DMS 273 (cell line): ENCODE data around the gene PIGV.
A peak's percentile ranks its signal among the peaks of the same experiment; 100 is the strongest.

ENCODE experiments used
- DNase-seq: peaks from one replicate; lab custom pipeline; 2025; ENCODE audit not compliant: unreplicated experiment; lab: John Stamatoyannopoulos, UW

Gene PIGV

DNA sequence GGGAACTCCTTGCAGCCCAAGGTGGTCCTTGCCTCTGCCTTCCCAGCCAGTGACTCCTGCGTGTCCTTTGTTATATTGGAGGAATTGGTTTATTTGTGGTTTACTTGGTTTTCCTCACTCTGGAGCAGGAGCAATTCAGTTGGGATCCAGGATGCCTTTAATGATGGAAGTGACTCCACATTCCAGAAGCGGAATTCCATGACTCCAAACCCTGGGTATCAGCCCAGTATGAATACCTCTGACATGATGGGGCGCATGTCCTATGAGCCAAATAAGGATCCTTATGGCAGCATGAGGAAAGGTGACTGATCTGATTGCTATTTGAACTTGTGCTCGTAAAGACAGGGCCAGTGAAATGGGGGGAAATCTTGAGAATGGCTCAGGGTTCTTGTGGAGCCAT lies 15.1 kb upstream of the PIGV start:
- DNase-seq: no peak

DNA sequence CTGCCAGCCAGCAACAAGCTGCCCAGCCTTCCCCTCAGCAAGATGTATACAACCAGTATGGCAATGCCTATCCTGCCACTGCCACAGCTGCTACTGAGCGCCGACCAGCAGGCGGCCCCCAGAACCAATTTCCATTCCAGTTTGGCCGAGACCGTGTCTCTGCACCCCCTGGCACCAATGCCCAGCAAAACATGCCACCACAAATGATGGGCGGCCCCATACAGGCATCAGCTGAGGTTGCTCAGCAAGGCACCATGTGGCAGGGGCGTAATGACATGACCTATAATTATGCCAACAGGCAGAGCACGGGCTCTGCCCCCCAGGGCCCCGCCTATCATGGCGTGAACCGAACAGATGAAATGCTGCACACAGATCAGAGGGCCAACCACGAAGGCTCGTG lies 13.3 kb upstream of the PIGV start:
- no peak for DNase-seq

DNA sequence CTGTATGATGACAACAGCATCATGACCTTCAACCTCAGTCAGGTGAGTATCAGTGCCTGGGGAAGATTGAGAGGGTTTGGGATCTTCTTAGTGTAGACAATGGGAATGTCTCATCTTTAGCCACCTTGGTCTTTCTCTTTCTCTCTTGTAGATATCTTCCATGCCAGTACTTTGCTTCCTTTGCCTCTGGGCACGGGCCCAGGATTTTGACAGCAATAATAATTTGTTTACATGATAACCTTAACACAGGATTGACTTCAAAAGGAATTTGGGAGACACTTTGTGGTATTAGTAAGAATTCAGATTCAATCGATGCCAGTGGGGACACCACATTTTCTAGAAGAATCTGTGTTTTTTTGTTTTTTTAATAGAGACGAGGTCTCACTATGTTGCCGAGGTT lies 12.1 kb upstream of the PIGV start:
- no peak for DNase-seq

DNA sequence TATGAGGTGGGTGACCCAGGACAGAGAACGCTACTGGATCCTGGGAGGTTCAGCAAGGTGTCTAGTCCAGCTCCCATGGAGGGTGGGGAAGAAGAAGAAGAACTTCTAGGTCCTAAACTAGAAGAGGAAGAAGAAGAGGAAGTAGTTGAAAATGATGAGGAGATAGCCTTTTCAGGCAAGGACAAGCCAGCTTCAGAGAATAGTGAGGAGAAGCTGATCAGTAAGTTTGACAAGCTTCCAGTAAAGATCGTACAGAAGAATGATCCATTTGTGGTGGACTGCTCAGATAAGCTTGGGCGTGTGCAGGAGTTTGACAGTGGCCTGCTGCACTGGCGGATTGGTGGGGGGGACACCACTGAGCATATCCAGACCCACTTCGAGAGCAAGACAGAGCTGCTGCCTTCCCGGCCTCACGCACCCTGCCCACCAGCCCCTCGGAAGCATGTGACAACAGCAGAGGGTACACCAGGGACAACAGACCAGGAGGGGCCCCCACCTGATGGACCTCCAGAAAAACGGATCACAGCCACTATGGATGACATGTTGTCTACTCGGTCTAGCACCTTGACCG lies 8.6 kb upstream of the PIGV start:
- no peak for DNase-seq

DNA sequence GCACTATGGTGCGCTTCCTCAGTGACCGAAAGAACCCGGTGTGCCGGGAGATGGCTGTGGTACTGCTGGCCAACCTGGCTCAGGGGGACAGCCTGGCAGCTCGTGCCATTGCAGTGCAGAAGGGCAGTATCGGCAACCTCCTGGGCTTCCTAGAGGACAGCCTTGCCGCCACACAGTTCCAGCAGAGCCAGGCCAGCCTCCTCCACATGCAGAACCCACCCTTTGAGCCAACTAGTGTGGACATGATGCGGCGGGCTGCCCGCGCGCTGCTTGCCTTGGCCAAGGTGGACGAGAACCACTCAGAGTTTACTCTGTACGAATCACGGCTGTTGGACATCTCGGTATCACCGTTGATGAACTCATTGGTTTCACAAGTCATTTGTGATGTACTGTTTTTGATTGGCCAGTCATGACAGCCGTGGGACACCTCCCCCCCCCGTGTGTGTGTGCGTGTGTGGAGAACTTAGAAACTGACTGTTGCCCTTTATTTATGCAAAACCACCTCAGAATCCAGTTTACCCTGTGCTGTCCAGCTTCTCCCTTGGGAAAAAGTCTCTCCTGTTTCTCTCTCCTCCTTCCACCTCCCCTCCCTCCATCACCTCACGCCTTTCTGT lies 7.3 kb upstream of the PIGV start:
- DNase-seq: no peak

DNA sequence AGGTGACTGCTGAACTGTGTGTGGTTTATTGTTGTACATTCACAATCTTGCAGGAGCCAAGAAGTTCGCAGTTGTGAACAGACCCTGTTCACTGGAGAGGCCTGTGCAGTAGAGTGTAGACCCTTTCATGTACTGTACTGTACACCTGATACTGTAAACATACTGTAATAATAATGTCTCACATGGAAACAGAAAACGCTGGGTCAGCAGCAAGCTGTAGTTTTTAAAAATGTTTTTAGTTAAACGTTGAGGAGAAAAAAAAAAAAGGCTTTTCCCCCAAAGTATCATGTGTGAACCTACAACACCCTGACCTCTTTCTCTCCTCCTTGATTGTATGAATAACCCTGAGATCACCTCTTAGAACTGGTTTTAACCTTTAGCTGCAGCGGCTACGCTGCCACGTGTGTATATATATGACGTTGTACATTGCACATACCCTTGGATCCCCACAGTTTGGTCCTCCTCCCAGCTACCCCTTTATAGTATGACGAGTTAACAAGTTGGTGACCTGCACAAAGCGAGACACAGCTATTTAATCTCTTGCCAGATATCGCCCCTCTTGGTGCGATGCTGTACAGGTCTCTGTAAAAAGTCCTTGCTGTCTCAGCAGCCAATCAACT lies 6.4 kb upstream of the PIGV start:
- DNase-seq: no peak

DNA sequence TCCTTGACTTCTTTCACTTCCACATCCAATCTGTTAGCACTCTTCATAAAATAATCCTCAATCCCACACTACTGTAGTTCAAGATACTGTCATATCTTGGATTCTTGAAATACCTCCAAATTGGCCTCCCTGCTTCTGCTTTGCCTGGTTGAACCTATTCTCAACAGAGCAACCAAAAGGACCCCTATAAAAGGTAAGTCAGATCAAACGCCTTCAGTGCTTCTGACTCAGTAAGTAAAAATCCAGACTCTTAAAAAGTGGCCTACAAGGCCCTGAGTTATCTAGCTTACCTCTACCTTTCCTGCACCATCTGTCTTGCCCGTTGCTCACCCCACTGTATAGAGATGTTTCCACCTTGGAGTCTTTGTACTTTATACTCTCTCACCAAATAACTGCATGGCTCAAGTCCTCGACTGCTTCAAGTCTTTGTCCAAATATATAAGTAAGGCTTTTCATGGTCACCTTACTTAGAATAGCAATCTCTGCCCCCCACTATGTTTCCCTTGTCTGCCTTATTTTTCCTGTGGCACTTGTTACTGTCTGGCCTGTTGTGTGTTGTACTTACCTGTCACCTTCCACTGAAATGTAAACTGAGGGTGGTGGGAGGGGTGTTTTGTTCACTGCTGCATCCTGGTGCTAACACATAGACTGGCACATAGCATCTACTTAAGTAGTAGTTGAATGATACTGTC lies 5.1 kb upstream of the PIGV start:
- no peak for DNase-seq

DNA sequence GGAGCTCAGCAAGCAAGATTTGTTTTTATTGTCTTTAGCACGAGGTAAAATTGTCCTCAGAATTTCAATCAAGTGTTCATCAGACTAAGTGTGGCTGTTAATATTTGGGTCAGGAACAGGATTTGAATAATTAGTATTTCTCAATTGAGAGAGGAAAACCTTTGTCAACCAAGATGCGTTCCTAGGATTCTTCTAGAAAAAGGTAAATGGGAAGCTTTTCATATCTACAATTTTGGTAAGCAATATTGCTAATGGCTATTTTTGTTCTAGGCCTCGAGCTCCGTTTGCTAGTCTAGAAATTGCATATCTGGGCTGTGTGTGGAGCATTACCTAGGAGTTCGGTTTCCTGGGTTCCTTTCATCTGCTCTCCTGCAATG lies 4.1 kb upstream of the PIGV start:
- DNase-seq: no peak

DNA sequence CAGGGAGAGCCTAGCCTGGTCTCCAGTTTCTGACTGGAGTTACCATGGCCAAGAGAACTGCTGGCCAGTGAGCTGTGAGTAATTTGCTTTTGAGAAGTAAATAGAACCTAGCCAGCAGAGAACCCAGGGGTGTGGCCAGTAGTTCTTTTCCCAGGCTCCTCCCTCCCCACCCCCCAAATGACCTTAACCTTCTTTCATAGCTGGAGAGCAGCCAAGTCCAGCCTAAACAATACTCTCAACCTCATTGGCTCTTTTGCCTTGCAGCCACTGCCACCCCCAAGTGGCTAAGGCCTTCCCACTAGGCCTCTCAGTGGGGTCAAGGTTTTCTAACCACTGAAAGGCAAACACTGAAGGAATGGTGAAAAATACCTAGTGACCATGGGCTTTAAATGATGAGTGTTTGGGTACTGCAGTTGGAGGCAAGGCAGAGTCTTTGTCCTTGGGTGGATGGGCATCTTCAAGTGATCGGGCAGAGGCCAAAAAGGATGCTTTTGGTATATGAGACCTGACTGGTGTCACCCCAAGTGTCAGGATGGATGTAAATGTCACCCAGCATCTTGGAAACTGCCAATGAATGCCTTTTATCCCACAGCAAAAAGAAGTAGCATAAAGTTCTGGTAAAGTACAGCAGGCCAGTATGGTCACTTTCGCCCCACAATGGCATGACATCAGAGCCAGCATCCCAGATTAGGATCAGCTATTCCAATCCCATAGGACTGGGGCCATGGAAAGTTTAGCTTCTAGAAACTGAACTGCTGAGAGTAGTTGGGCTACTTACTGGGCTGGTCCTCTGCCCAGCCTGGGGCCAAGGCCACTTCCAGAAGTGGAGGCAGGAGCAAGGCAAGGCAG lies 3.5 kb upstream of the PIGV start:
- DNase-seq: peak; percentile 67

DNA sequence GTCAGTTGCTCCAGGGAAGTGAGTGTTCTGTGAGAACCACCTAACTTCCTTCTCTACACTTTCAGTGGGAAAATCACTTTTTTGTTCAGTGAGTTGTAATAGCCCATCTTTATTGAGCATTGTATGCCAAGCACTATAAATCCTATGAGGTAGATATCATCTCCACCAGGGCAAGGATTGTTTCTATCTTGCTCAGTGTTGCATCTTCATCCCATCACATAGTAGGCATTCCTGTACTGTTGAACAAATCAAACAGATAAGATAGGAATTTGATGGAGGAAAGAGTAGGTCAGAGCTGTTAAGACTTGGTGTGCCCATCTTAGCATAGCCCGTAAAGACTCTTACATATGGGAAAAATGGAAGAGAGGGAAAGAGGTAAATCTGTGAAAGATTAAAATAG lies 2.9 kb upstream of the PIGV start:
- no peak for DNase-seq

DNA sequence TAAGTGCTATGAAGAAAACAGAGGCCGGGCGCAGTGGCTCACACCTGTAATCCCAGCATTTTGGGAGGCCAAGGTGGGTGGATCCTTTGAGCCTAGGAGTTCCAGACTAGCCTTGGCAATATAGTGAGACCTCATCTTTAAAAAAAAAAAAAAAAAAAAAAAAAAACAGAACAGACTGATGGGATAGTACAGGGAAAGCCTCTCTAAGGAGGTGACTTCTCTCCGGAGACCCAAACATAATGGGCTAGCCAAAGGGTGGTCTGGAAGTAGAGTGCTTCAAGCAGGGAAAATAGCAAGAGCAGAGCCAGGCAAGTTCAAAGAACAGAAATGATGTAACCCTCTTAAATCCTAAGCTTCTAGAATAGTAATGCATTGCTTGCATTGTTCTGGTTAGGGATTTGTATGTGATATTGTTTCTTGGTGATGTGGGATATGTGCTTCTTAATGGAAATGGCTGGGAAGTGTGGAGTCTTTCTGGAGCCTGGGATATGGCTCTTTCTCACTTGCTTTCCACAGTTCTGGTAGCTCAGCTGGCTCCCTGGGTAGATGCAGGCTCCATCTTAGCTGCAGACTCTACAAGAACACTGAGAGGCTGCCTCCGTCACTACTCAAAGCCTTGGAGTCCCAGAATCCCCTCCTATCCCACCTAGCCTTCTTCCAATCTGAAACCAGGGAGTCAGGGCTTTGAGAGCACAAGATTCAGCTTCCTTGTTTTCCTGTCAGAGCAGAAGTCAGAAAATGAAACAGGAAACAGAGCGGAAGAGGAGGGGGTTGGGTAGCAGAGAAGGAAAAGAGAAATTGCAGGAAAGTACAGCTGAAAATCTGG lies 1.9 kb upstream of the PIGV start:
- no peak for DNase-seq

DNA sequence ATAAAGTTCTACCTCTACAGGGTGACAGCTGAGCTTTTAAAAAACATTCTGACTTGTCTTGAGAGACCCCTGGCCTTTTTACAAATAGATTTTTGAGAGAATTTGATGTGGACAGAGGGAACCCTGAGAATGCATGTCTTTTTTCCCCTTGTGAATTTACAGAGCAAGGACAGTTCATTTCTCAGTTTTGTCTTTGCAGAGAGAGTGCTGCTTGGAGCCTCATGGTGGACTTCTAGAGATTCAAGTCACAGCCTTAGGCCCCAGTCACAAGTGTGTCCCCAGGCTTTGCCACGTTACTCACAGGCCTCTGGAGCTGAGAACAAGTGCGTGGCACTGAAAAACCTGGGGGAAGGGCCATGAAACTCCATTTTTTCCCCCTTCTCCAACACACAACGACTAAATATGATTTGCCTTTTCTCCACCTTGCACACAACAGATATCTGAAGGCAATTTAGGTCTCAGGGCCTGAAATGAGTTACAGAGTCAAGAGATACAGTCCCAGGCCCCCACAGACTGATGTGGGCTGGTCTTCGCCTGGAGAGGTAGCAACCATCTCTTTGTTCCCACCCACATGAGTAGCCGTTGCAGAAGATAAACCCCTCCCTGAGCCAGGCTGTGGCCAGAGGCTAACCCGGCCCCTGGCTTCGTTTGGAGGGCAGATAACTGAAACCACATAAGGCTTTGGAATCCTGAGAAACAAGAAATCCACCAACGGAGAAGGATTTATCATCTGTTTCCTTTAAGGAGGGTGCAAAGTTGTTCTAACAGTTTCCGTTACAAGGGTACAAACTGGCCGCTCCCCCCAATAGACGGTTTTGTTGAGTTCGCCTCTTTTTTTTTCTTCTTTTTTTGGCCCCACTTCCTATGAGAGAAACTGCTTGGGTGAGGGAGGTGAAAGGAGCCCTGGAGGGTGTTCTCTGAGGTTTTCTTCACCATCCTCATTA lies 1.0 kb upstream of the PIGV start:
- DNase-seq: peak; percentile 62

DNA sequence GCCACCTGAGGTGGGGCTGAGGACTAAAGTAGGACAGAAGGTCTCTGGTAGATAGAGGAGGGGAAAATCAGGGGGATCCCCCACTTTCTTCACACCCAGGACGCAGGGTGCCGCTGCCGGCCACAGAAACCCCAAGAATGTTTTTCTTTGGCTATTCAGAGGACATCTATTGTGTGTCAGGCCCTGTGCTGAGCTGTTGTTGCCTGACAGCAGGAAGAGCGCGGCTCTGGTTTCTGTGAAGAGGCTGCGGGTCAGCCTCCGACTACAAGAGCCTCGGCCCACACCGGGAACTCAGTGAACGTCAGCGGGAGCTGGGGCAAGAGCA lies 407 bp upstream of the PIGV start:
- DNase-seq: peak; percentile 85

DNA sequence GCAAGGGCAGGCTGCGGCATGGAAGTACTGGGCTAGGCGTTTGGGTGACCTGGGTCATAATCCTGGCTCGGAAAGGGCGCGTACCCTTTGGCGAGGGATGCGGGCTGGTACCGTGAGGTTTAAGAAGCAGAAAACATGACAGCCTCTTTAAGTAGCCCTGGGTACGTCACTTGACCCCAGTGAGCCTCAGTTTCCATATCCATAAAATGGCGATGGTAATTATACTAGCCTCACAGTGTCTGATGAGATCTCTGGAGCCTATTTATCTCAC lies 700 bp downstream of the PIGV start:
- DNase-seq: peak; percentile 59

DNA sequence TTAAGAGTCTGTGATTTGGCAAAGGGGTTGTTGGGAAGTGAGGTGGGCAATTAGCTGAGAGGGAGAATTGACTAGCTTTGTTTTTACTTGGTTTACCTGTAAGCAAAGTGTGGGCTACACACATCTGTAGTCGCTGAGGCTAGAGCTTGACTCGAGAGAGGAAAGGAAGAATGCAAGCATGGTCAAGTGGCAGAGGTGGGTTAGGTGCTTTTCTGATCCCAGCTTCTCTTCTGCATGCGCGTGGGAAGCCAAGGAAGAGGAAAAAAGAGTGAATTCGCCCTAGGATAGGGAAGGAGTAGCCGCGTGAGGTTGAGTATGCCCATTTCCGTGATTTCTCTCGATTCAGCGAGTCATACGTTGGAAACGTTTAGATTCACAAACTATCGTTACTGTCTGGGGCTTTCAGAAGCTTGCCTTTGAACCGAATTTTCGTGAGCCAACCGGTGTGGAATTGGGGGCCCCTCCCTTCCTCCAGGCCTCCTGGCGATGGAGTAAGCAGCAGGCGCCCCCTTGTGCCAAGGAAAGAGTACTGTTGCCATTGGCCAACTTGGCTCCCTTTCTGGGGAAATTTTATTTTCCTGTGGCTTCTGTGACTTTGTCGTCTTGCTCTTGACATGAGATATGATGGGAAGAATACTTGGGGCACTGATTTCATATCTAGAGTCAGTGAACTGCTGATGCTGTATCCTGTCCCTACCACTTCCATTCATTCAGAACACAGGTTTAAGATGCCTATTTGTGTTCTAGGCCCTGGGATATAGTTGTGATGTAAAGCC lies 1.3 kb downstream of the PIGV start:
- DNase-seq: peak; percentile 95

DNA sequence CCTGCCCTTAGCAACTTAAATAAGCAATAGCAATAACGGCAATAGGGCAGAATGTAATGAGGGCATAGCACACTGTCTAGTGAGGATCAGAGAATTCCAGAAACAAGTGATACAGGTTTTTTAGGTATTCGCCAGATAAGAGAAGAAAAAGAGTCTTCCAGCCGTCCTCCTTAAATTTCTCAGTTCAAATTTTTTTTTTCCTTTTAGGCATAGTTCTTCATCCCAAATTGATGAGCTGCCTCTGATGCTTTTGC lies 1.8 kb downstream of the PIGV start:
- no peak for DNase-seq

DNA sequence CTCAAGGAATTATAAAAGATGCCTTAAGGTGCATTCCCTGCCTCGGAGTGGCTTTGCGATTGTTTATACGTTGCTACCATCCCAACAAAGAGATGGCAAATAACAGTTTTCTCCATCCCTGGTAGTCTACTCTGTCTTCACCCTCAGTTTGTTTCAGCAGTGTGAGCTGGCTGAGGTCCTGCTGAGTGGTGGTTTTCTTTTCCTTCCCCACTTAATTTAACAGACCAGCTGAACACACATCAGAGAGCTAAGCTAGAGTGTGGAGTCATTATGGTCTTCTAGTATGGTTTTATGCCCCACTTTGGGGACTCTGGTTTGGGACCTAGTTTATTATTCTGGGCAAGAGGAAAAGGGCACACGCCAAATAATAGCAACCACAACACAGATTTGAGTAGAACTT lies 2.2 kb downstream of the PIGV start:
- DNase-seq: no peak

DNA sequence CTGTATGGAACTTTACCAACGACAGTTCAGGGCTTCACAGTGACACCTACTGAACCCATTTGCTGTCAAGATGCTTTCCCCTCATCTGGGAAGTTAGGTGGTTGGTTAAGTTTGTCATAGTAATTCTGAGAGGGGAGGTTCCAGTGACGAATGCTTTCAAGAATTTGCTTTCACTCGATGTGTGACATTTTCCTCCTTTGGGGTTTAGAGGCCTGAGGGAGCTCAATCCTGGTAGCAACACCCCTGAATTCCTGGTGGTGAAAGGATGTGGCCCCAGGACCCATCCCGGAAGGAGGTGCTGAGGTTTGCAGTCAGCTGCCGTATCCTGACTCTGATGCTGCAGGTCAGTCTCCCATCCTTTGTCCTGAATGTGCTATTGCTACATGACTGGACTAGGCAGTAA lies 2.8 kb downstream of the PIGV start:
- DNase-seq: no peak

DNA sequence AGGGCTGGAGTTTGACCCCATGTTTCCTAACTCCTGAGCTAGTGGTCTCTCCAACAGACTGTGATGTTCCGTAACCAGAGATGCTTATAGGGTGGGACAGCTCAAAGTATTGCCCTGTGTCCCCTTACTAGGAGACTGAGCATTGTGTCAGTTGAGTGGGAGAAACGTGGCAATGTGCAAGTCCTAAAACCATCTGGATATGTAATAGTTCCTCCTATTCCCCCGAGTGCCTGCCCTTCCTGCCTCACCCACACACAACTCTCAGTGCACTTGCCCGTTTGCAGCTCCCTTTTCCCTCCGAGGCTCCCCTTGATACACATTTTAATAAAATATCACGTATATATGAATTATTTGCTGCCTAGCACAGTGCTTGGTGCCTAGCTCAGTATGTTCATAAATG lies 3.4 kb downstream of the PIGV start:
- no peak for DNase-seq

DNA sequence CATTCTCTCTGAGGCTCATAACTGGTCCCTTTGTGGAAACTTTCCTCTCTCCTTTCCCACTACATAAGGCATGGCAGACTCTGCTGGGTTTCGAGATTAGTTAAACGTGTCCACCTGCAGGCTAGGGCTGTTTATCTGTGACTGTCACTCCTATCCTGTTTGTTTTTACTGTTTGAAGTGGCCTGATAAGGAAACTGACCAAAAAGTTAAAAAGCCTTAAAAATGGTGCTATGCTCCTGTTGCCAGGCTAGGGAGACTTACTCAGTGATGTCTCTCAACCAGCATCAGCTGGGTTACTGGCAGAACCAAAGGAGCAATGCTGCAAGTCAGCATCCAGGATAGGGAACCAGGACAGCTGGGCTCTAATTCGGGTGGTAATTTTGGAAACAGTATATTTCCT lies 3.9 kb downstream of the PIGV start:
- DNase-seq: no peak
